HG03039 (cell line): ENCODE results near the gene NPW.

Source experiments
- ATAC-seq: cut with Tn5 transposase; IDR thresholded peaks from one replicate; pipeline ENCODE4 v1.9.1; 2021; ENCODE audit warnings: mild to moderate bottlenecking, moderate library complexity; ENCODE audit not compliant: unreplicated experiment

NPW gene

DNA sequence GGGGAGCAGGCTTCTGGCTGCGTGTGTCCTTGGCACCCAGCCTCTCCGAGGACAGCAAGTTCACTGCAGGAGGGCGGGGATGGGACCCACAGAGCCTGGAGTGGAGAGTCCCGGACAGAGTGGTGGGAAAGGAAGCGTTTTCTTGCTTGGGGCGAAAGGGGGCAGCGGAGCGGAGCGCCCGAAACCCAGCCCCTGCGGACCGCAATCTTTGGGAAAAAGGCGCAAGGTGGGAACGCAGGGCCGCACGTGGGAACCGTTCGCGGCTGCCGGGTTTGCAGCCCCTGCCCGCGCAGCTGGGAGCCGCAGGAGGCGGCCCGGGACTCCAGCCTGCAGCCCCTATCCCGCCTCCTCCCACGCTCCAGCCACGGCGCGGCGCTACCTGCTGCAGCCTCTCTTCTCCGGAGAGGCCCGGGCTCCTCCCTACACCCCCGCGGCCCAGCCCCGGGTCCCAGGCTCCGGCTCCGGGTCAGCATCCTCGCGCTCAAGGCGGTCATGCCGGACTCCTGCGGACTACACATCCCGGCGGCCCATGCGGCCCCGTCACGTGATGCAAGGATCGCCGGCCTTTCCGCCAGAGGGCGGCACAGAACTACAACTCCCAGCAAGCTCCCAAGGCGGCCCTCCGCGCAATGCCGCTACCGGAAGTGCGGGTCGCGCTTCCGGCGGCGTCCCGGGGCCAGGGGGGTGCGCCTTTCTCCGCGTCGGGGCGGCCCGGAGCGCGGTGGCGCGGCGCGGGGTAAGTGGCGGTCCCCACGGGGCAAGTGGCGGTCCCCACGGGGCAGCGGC, 27.9 kb downstream of the NPW start, which contains the start of the genes NTHL1 and TSC2:
Gene NTHL1, minus strand, starts transcription at position 505 of the 786 bp plus-strand sequence. Its CDS starts 11 bp downstream, at position 494.
Gene TSC2, plus strand, starts transcription at position 656 of the 786 bp plus-strand sequence. CDS start 631 bp downstream, outside the sequence.
- ATAC-seq = peak; percentile 86

GRCh38 chr16:2048116-2048543, 28.5 kb downstream of the NPW start:
- peak; percentile 1 for ATAC-seq

- no peak for ATAC-seq
These were observed 33.6 kb downstream of the NPW start for GRCh38 chr16:2053211-2053610.

DNA sequence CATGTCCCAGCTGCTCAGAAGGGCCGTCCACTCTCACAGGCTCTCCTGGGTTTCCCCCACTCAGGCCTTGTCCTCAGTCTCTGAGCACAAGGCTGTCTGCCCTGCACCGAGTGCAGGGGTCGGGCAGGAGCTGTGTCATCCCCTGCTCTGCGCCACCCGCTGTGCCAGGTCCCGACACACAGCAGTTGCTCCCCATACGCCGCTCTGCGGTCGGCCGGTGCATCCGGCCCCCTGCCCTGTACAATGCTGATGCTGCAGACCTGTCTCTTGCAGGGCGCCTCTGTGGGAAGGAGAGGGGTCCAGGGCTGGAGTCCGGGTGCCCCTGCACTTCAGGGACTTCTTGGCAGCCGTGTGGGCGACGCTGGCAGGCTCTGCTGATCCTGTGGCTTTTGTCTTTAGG, 34.3 kb downstream of the NPW start:
- no peak for ATAC-seq

- ATAC-seq = no peak
These were observed 35.1 kb downstream of the NPW start for GRCh38 chr16:2054543-2055245.

- no peak for ATAC-seq
These were observed 36.5 kb downstream of the NPW start for GRCh38 chr16:2056077-2056476.

- no peak for ATAC-seq
These were observed 37.3 kb downstream of the NPW start for GRCh38 chr16:2056681-2057407.

- no peak for ATAC-seq
These were observed 37.9 kb downstream of the NPW start for GRCh38 chr16:2057438-2057837.

DNA sequence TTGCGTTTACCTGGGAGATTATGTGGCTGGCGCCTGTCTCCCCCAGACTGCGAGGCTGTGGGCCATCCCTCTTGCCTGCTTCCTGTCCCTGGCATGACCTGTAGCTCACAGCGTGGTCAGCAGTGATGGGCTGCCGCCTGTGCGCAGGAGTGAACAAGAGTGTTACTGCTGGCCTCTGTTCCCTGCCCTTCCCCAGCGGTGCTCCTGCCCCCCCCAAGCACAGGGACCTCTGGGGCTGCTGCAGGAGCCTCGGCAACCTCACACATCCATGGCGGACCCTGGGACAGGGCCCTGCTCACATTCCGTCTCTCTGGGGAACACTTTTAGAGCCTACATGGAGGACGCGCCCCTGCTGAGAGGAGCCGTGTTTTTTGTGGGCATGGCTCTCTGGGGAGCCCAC, 38.8 kb downstream of the NPW start:
- ATAC-seq = no peak

DNA sequence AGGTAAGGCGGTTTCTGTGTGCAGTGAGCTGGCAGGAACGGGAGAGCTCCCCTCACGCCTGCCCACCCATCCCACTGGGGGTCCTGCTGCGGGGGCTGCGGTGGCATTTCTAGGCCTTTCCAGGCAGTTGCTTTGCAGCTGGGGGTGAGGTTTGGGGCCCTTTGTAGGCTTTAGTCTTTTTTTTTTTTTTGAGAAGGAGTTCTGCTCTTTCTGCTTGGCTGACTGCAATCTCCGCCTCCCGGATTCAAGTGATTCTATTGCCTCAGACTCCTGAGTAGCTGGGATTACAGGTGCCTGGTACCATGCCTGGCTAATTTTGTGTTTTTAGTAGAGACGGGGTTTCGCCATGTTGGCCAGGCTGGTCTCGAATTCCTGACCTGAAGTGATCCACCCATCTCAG, 39.3 kb downstream of the NPW start:
- no peak for ATAC-seq

GRCh38 chr16:2060346-2060745, 40.8 kb downstream of the NPW start:
- ATAC-seq = no peak

GRCh38 chr16:2061023-2061422, 41.4 kb downstream of the NPW start:
- no peak for ATAC-seq

DNA sequence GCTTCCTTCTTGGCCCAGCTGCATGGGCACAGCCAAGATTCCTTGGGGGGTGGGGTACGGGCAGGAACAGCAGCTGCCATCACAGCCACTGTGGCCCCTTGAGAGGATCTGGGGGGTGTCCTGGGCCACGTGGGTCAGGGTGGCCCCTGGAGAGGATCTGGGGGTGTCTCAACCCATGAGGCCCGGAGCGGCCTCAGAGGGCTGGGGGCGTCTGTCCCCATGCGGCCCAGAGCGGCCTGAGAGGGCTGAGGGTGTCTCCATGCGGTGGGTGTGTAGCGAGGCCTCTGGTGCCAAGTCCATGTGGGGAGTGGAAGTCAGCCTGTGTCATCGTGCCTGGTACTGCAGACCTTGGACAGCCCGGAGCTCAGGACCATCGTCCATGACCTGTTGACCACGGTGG, 41.9 kb downstream of the NPW start:
- ATAC-seq = no peak

DNA sequence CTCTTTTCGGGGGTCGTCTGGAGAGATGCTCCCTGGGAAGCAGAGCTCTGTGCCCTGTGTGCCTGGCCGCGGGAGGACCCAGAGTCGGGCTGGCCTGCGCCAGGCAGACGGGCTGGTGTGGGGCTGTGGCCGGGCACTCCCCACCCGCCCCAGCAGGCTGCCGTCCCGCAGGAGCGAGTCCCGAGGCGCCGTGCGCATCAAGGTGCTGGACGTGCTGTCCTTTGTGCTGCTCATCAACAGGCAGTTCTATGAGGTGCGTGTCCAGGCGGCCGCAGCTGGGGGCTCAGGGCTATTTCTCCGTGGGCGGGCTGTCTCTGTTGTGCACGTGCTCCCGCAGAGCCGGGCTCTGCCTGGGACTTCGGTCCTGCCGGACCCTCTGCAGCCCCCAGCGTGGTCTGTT, 43.2 kb downstream of the NPW start:
- ATAC-seq = no peak

- no peak for ATAC-seq
These were observed 44.3 kb downstream of the NPW start for GRCh38 chr16:2063861-2064260.

- ATAC-seq = no peak
These were observed 44.9 kb downstream of the NPW start for GRCh38 chr16:2064368-2064945.

- ATAC-seq = no peak
These were observed 46.6 kb downstream of the NPW start for GRCh38 chr16:2066139-2066538.
